ENCODE data around the gene PI16.

GRCh38 chr6:36933519-36933918 is 21.0 kb upstream of the PI16 start:
- TF ChIP-seq, protein P1, sequence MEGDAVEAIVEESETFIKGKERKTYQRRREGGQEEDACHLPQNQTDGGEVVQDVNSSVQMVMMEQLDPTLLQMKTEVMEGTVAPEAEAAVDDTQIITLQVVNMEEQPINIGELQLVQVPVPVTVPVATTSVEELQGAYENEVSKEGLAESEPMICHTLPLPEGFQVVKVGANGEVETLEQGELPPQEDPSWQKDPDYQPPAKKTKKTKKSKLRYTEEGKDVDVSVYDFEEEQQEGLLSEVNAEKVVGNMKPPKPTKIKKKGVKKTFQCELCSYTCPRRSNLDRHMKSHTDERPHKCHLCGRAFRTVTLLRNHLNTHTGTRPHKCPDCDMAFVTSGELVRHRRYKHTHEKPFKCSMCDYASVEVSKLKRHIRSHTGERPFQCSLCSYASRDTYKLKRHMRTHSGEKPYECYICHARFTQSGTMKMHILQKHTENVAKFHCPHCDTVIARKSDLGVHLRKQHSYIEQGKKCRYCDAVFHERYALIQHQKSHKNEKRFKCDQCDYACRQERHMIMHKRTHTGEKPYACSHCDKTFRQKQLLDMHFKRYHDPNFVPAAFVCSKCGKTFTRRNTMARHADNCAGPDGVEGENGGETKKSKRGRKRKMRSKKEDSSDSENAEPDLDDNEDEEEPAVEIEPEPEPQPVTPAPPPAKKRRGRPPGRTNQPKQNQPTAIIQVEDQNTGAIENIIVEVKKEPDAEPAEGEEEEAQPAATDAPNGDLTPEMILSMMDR (IDR thresholded peaks at IDR 0.05) = no peak
- TF ChIP-seq POLR2A (IDR thresholded peaks at IDR 0.05) = no peak

Data from esophagus squamous epithelium (tissue), 4 donors.